ENCODE measurements around the gene SUCO.

- no peak for TF ChIP-seq ZNF275 (CRISPR knock-in tag; IDR thresholded peaks at IDR 0.05; ENCODE audit: borderline replicate concordance)
- TF ChIP-seq ZNF362 (CRISPR knock-in tag; IDR thresholded peaks at IDR 0.05; ENCODE audit: borderline replicate concordance) = no peak
Observed at GRCh38 chr1:172629638-172630037, 96.7 kb downstream of the SUCO start.

Measured in HepG2 (cell line).